Activated CD4-positive, CD25-positive, alpha-beta regulatory T cell treated with anti-CD3 and anti-CD28 coated beads, Interleukin-2, amount 50 U/mL, for 24 hours (primary cell): Measurements from ENCODE around the gene DHX40.
A peak's percentile ranks its signal among the peaks of the same experiment; 100 is the strongest.
"Not testable (repeated sequence)": the region's sequence is repeated elsewhere in the genome, so short reads cannot be mapped to it uniquely, and the experiment has no call there.

Experiments used
- ATAC-seq, 2 donors: fragments of 150-1000 bp; cut with Tn5 transposase; one replicate each; pipeline ENCODE4 v1.10.0; 2021; ENCODE audit warnings: mild to moderate bottlenecking in 1 of 2, moderate library complexity in 1 of 2

The DHX40 gene

DNA sequence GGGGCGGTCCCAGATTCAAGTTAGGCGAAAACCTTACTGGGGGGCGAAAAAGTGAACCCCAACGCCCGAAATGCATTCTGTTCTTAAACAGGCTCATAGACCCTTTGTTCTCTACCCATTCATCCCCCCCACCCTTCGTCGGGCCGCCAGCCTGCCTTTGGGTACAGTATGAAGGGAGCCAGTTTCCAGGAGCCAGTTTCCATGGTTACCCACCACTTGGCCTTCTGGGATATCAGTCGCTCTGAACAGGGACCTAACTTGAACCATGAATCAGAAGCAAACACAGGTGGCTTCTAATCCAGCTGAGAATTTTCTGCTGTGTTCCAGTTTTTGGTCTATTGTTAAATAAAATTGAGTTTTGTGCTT lies 532 bp downstream of the DHX40 start:
- ATAC-seq = peak; percentile 72 to 76

DNA sequence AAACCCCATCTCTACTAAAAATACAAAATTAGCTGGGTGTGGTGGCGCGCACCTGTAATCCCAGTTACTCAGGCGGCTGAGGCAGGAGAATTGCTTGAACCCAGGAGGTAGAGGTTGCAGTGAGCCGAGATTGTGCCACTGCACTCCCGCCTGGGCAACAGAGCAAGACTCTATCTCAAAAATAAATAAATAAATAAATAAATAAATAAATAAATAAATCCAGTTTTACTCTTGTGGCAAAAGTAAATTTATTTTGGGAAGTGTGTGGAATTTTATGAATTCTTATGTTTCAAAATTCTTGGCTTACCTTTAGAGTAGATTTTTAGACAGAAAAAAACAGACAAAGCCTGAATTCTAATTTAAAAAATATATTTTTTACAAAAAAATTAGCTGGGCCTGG lies 3.7 kb downstream of the DHX40 start:
- not testable (repeated sequence) for ATAC-seq

DNA sequence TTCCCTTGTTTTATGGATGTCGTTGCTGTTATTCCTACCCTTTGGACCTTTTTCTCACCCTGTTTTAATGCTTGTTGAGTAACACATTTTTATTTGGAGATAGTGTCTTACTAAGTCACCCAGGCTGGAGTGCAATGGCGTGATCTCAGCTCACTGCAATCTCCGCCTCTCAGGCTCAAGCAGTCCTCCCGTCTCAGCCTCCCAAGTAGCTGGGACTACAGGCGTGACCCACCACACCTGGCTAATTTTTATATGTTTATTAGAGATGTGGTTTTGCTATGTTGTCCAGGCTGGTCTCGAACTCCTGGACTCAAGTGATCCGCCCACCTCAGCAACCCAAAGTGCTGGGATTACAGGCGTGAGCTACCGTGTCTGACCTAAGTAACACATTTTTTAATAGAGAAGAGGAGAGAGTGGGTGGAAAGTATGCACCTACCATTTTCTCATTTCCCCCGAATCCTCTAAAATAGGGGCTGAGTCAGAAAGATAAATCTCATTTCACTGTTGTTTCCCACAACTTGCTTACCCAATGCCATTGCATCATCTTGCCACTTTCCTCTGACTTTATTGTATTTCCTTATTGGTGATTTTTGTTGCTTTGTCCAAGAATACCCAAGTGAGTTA lies 7.0 kb downstream of the DHX40 start:
- peak; percentile 38 to 41 for ATAC-seq

DNA sequence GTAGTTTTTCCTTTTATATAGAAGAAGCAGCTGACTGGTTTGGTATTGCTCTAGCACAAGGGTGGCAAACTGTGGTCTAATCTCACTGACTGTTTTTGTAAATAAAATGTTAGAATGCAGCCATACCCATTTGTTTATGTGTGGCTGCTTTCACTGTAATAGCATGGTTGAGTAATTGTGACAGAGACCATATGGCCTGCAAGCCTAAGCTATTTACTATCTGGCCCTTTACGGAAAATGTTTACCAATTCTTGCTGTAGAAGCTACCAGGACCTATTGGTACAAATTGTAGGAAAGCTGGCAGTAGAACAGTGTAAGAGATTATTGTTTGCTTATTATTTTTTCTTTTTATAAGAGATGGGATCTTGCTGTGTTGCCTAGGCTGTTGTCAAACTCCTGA lies 18.8 kb downstream of the DHX40 start:
- ATAC-seq = not testable (repeated sequence)

GRCh38 chr17:59600169-59600568 lies 34.8 kb downstream of the DHX40 start:
- no peak for ATAC-seq

DNA sequence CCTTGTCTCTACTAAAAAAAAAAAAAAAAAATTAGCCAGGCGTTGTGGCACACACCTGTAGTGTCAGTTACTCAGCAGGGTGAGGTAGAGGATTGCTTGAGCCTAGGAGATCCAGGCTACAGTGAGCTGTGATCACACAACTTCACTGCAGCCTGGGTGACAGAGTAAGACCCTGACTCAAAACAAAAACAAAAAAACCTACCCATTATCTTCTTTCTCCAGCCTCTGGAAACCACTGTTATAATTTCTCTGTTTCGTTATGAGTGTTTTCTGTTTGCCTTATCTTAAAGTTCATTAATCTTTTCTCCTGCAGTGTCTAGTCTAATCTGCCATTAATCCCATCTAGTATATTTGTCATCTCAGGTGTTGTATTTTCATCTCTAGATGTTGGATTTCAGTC lies 35.7 kb downstream of the DHX40 start:
- peak; percentile 84 to 92 for ATAC-seq

DNA sequence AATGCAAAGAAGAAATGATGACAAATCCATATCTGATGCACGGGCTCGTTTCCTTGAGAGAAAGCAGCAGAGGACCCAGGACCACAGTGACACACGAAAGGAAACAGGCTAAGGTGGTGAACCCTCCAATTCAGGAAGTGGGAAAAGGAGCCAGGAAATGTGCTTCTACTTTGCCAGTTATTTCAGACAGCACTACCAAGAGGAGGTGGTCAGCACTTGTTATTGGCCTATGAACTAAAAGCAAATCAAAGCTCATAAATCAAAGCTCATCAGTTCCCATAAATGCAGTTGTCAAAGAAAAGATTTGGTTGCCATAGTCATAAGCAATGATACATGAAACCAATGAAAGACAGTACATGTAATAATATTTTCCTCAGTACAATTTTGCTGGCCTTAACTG lies 41.7 kb downstream of the DHX40 start:
- no peak for ATAC-seq

DNA sequence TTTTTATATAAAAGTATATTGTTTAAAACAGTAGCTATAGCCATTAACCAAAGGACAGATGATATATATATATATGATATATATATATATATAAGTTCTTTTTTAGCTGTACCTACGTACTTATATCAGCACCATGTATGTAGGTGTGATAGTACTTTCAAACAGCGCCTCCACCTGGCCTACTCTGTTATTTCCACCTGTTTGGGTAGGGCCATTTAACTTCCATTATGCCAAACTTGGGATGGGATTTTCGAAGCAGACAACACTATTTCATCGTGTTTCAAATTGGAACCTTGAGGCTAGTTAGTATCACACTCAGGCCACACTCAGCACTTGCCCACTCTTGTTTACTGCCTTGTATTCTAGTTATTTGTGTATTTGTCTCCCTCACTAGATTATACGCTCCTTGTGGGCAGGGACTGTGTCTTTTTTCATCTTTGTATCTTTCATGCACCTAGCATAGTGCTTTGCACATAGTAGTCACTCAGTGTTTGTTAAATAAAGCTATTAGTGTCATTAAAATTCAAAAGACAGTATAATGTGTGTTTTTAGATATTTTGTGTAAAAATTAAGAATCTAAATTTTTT lies 42.5 kb downstream of the DHX40 start:
- no peak for ATAC-seq

- ATAC-seq = no peak
Measured at GRCh38 chr17:59611503-59611902, 46.1 kb downstream of the DHX40 start.

DNA sequence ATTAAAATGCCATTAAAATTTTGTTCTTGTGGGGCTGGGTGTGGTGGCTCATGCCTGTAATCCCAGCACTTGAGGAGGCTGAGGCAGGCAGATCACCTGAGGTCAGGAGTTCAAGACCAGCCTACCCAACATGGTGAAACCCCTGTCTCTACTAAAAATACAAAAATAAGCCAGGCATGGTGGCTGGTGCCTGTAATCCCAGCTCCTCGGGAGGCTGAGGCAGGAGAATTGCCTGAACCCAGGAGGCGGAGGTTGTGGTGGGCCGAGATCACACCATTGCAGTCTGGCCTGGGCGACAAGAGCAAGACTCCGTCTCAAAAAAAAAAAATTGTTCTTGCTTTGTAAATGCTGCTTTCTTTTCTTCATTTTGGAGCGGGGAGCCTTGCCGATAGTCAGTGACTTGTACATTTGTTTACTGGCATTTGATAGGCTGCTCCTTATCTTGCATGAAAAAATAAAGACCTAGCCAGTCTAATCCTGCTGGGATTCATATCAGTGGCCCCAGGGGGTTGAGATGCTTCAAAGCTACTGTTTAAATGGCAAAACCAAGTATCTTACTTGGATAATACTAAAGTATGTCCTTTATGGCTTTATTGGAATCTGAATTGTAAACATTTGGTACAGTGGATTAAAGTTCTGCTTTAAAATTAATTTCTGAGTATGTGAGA lies 51.0 kb downstream of the DHX40 start:
- no peak for ATAC-seq

DNA sequence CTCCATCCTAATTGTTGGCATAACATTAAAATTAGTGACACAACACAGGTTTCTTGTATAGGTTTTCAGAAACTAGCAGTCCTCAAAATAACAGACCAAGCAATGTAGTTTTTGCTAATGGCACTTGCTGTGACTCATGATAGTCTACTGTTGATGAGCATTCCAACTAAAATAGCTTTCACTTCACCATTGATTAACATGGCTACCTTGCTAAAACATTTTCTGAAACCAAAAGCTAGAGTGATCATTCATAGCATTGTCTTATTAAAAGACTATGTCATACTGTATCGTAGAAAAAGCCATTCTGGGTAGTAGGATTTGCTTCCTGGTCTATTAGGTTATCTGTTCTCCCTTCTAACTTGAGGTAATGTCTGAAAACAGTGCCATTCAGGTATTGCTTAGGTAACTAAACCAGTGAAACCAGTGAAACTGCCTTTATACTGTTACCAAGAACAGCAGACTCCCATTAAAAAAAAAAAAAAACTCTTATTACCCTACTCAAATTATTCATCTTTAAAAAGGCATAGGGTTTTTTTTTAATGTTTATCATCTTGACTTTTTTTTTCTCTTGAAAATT lies 51.8 kb downstream of the DHX40 start:
- ATAC-seq = peak; percentile 14 to 28

- no peak for ATAC-seq
Measured at GRCh38 chr17:59619035-59619297, 53.6 kb downstream of the DHX40 start.

- peak; percentile 88 to 90 for ATAC-seq
Measured at GRCh38 chr17:59619298-59620063, 54.1 kb downstream of the DHX40 start, which contains the start of gene CLTC. TSS of gene CLTC (plus strand) at chr17:59619895. CDS start at chr17:59620132, 237 bp downstream.

DNA sequence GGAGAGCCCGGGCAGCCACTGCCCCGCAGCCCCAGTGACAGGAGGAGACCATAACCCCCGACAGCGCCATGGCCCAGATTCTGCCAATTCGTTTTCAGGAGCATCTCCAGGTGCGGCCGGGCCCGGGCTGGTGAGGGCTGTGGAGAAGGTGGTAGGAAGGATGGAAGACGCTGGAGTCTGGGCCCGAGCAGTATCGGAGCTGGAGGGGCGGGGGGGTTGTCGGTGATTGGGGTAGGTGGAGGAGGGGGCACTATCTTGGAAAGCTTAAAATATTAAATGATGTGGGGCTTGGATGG lies 54.6 kb downstream of the DHX40 start:
- ATAC-seq = no peak

DNA sequence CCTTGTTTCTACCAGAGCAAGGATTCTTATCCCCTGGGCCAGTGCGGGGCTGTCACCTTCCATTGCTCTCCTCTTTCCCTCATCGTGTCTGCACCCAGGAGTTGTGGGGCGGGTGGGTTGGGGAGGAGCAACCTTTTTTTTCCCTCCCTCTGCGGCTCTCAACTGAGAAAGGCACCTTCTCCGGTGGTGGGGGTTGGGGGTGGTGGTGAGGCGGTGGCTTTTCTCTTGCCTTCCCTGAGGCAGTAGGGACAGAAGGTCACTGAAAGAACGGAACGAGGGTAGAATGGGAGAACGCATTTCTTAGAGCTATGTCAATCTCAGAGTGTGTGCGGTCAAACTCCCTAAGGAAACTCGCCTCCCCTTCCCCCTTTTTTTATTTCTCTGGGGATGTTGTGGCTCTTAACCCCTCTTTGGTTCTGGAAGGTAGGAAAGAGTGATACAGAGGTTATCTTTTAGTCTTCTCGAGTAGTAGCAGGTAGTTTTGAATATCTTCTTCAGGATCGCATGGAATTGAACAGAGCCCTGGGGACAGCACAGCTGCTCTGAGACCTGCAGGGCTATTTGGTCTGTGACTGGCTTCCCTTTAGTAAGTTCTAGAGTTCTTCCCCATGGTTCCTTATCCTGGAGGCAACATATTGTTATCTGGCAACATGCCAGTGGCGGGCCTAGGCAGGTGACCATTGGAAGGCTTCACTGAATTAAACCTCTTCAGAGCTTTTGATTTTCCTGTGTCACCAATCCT lies 55.3 kb downstream of the DHX40 start:
- ATAC-seq = no peak

DNA sequence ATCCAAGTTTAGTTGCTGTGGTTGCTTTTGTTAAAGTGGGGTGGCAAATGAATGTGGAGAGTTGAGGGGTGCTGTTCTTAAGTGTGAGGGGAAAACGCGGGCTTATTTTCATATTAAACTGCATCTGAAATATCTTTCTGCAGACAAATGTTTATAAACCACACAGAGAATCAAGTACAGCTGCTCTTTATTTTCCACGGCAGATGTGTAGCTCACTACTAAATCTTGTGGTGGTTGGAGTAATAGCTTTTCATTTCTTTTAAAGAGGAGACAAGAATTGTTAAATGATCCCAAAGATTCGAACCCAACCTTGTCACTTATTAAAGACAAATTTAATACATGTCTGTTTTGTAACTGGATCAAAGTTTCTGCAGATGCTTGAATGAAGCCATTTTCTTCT lies 56.4 kb downstream of the DHX40 start:
- no peak for ATAC-seq

DNA sequence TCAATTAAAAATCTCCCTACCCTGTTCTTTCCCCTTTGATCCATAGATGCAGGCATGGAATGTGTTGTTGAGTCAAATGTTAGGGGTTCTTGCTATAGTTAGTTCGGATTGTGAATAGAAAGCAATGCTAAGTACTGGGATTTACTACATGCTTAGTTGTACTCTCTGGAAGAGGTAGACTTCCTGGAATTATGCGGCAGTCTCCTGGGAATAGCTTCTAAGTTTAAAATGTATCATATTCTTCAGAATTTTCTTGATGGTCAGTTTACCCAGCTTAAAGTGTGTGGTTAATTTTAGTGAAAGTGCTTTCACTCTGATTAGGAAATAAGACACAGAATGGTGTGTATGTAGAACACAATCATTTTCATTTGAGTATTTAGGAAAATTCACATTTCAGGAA lies 57.7 kb downstream of the DHX40 start:
- no peak for ATAC-seq

DNA sequence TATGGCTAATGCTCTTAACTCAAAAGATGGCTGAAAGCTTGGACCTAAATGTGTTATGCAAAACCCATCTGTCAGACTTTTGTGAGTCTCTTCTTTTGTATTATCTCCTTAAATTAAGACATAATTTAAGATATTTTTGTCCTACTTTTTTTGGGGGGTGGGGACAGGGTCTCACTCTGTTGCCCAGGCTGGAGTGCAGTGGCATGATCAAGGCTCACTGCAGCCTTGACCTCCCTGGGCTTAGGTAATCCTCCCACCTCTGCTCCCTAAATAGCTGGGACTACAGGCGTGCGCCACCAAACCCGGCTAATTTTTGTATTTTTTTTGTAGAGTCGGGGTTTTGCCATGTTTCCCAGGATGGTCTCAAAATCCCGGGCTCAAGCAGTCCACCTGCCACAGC lies 61.3 kb downstream of the DHX40 start:
- no peak for ATAC-seq

DNA sequence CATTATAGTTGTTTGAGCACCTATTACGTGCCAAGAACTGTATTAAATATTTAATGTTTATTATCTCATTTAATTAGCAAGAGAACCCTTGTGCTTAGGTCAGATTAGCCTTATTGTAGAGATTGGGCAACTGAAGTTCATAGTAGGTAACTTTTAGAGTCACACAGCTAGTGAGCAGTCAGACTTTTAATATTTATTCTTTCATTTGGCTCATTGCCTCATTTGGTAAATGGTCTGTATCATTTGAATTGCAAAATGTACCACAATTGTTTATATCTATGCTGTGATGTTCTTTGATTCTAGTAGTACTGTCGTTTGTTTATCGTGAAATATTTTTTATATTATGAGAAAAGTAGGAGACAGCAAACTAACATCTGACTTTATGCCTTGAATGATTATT lies 61.9 kb downstream of the DHX40 start:
- no peak for ATAC-seq

GRCh38 chr17:59627770-59628171 lies 62.4 kb downstream of the DHX40 start:
- ATAC-seq = no peak

GRCh38 chr17:59629174-59629573 lies 63.8 kb downstream of the DHX40 start:
- ATAC-seq = no peak

- no peak for ATAC-seq
Measured at GRCh38 chr17:59631276-59631675, 65.9 kb downstream of the DHX40 start.

DNA sequence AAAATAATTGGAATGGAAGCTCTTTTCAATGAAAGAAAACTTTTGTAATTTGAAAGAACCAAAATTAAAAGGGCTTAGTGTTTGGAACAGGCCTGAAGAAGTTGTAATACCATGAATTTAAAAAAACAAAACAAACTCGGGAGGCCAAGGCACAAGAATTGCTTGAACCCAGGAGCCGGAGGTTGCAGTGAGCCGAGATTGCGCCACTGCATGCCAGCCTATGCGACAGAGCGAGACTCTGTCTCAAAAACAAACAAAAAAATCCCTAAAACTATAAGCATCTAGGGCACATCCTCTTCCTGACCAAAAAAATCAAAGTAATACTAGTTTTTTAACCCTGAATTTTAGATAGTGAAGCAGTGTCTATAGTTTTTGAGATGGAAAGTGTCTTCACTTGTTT lies 67.0 kb downstream of the DHX40 start:
- no peak for ATAC-seq
